ENCODE measurements around the gene TLR4.

DNA sequence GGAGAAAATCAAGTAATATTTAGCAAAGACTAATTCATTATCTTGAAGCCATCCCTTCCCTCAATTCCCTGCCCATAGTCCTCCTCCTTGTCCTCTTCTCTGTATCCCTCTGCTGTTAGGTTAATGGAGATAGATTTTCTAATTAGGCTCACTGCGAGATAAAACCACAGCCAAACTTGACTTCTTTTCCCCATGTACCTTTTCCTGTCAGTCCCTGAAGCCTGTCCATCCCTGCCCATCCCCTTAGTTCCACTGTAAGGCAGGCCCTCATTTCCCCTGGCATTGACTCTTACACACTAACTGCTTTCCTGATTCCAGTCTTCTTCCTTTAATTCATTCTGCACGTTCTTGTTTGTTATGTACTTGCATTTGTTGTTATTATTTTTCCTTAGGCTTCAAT lies 1.2 kb downstream of the TLR4 start:
- TF ChIP-seq CTCF (conservative IDR thresholded peaks at IDR 0.05; ENCODE audit: low read length) (no peak), EZH2phosphoT487 (IDR thresholded peaks at IDR 0.05; ENCODE audit: borderline replicate concordance, low read depth, low read length) (no peak)
